SK-N-MC (cell line): ENCODE results near the gene UBAP1.

Experiments
- EZH2 ChIP-seq: fragments of 200-600 bp; sonication (generic); IDR thresholded peaks from one replicate; pipeline ENCODE4 v1.6.1; 2017; ENCODE audit warnings: antibody characterized with exemption
- POLR2AphosphoS5 ChIP-seq: IDR thresholded peaks from 2 replicates; pipeline ENCODE4 v1.6.1; 2012; ENCODE audit warnings: mild to moderate bottlenecking, low read depth, low read length, borderline replicate concordance

- TF ChIP-seq EZH2: no peak
- no peak for TF ChIP-seq POLR2AphosphoS5
Observed at GRCh38 chr9:34220218-34220617, 41.4 kb downstream of the UBAP1 start.
